OCI-LY3 (cell line): ENCODE data around the gene FN1.

ENCODE experiments used
- H2AFZ ChIP-seq: fragments of 200-600, 300-600 bp; shearing (Covaris generic); 2 replicates; pipeline ENCODE4 v1.6.0; 2014; ENCODE audit warnings: antibody characterized with exemption, low read depth, low read length
- H3K27ac ChIP-seq: fragments of 200-600, 300-600 bp; sonication (generic); 2 replicates; pipeline ENCODE4 v1.5.1; 2014; ENCODE audit warnings: mild to moderate bottlenecking, low read length, moderate library complexity, mixed read lengths
- H3K27me3 ChIP-seq: fragments of 200-600, 300-600 bp; sonication (generic); 2 replicates; pipeline ENCODE4 v1.6.1; 2014; ENCODE audit warnings: low read depth, low read length, mixed read lengths
- H3K36me3 ChIP-seq: fragments of 200-600, 300-600 bp; sonication (generic); replicated peaks from 2 replicates; pipeline ENCODE3; 2014; ENCODE audit warnings: low read depth, low read length, mixed read lengths
- H3K4me1 ChIP-seq: fragments of 300-600, 200-600 bp; sonication (generic); 2 replicates; pipeline ENCODE4 v1.6.1; 2014; ENCODE audit warnings: low read length, mixed read lengths
- H3K4me2 ChIP-seq: fragments of 200-600, 300-600 bp; sonication (generic); 2 replicates; pipeline ENCODE4 v1.6.1; 2014; ENCODE audit warnings: low read length, mixed read lengths
- H3K4me3 ChIP-seq: fragments of 300-600, 200-600 bp; sonication (generic); 2 replicates; pipeline ENCODE4 v1.5.1; 2014; ENCODE audit warnings: antibody characterized with exemption, mild to moderate bottlenecking, low read length, moderate library complexity
- H3K79me2 ChIP-seq: fragments of 300-600, 200-600 bp; shearing (Covaris generic); 2 replicates; pipeline ENCODE4 v1.6.1; 2014; ENCODE audit warnings: mild to moderate bottlenecking, low read length, mixed read lengths
- H3K9ac ChIP-seq: fragments of 300-600, 200-600 bp; shearing (Covaris generic); 2 replicates; pipeline ENCODE4 v1.6.0; 2014; ENCODE audit warnings: mild to moderate bottlenecking, low read length, moderate library complexity
- H3K9me3 ChIP-seq: fragments of 200-600, 300-600 bp; shearing (Covaris generic); 2 replicates; pipeline ENCODE4 v1.6.1; 2014; ENCODE audit warnings: low read length, mixed read lengths; ENCODE audit not compliant: insufficient read depth
- H4K20me1 ChIP-seq: fragments of 200-600, 300-600 bp; sonication (generic); 2 replicates; pipeline ENCODE4 v1.6.1; 2016; ENCODE audit warnings: low read length, mixed read lengths; ENCODE audit not compliant: insufficient read depth
- CTCF ChIP-seq: fragments of 200-600, 300-600 bp; sonication (generic); IDR thresholded peaks from 2 replicates; pipeline ENCODE4 v1.5.1; 2014; ENCODE audit warnings: antibody characterized with exemption, low read length, low read depth
- EZH2phosphoT487 ChIP-seq: fragments of 200-600 bp; shearing (Covaris generic); IDR thresholded peaks from 2 replicates; pipeline ENCODE4 v1.6.1; 2018; ENCODE audit warnings: antibody characterized with exemption, mixed run types, low read depth

FN1 gene

GRCh38 chr2:215416656-215417055 lies 19.2 kb downstream of the FN1 start:
- TF ChIP-seq EZH2phosphoT487 (no peak), CTCF (no peak)
- Histone ChIP-seq H3K9ac (no peak overlapping the region), H3K27me3 (no peaks in the 10 kb centered on the region), H3K27ac (no peak overlapping the region), H3K36me3 (no peaks in the 10 kb centered on the region), H3K4me2 (no peak overlapping the region), H2AFZ (no peak overlapping the region), H3K4me3 (no peak overlapping the region), H3K79me2 (no peaks in the 10 kb centered on the region), H3K4me1 (no peaks in the 10 kb centered on the region), H4K20me1 (no peaks in the 10 kb centered on the region), H3K9me3 (no peaks in the 10 kb centered on the region)

- no peak overlapping the region for H3K27ac ChIP-seq
- no peak overlapping the region for H3K9ac ChIP-seq
- H3K9me3 ChIP-seq: no peaks in the 10 kb centered on the region
- no peak overlapping the region for H3K4me3 ChIP-seq
- no peak overlapping the region for H3K4me2 ChIP-seq
- H3K79me2 ChIP-seq: no peaks in the 10 kb centered on the region
- TF ChIP-seq CTCF: no peak
- no peak for TF ChIP-seq EZH2phosphoT487
- no peak overlapping the region for H2AFZ ChIP-seq
- H3K36me3 ChIP-seq: no peaks in the 10 kb centered on the region
- H3K27me3 ChIP-seq: no peaks in the 10 kb centered on the region
- H3K4me1 ChIP-seq: peaks cover 4% of the 10 kb centered on the region
- H4K20me1 ChIP-seq: no peaks in the 10 kb centered on the region
Measured at GRCh38 chr2:215415820-215416577, 19.9 kb downstream of the FN1 start.

- no peak overlapping the region for H3K9ac ChIP-seq
- no peaks in the 10 kb centered on the region for H3K36me3 ChIP-seq
- H3K27ac ChIP-seq: no peak overlapping the region
- no peaks in the 10 kb centered on the region for H3K9me3 ChIP-seq
- no peak for TF ChIP-seq CTCF
- TF ChIP-seq EZH2phosphoT487: no peak
- H3K4me2 ChIP-seq: no peak overlapping the region
- H3K79me2 ChIP-seq: no peaks in the 10 kb centered on the region
- no peaks in the 10 kb centered on the region for H3K27me3 ChIP-seq
- no peak overlapping the region for H2AFZ ChIP-seq
- H4K20me1 ChIP-seq: no peaks in the 10 kb centered on the region
- peaks cover 10% of the 10 kb centered on the region for H3K4me1 ChIP-seq
- no peak overlapping the region for H3K4me3 ChIP-seq
Measured at GRCh38 chr2:215415218-215415617, 20.6 kb downstream of the FN1 start.

GRCh38 chr2:215414674-215415073 lies 21.2 kb downstream of the FN1 start:
- TF ChIP-seq EZH2phosphoT487: no peak
- no peak for TF ChIP-seq CTCF
- Histone ChIP-seq H3K4me2 (no peak overlapping the region), H3K27me3 (no peaks in the 10 kb centered on the region), H3K79me2 (no peaks in the 10 kb centered on the region), H2AFZ (no peak overlapping the region), H3K9ac (no peak overlapping the region), H3K4me1 (peaks cover 15% of the 10 kb centered on the region), H3K4me3 (no peak overlapping the region), H3K27ac (no peak overlapping the region), H4K20me1 (no peaks in the 10 kb centered on the region), H3K36me3 (no peaks in the 10 kb centered on the region), H3K9me3 (no peaks in the 10 kb centered on the region)
